ENCODE measurements around the gene PCNX2. TPM values are rescaled to one million over a fixed set of nuclear protein-coding genes. Genes with fewer than 3 reads are reported as not detected.

The PCNX2 gene
- total RNA-seq, 1 experiment from 2014 or later = 50.8 TPM

DNA sequence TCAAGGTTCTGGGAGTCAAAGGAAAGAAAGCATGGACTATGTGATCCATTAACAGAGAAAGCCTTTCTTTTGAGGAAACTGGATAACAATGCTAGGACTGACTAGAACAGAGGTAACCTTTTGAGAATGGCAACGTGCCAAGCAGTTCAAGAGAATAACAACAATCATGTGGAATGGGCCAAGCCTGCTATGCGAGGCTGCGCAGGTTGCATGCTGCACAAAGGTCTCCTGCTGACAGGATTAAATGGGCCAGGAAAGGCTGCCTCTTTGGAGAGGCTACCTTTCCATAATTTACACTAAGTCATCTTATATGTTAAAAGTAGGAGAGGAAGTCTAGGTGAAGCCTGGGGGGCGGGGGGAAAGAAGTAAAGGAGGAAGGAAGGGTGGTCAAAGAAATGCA lies 5.8 kb downstream of the PCNX2 start:
- POLR2A ChIA-PET = no interaction called here
- no peak for TF ChIP-seq CBFB (CRISPR knock-in tag; IDR thresholded peaks at IDR 0.05; ENCODE audit: low read depth)
- TF ChIP-seq, protein P1, sequence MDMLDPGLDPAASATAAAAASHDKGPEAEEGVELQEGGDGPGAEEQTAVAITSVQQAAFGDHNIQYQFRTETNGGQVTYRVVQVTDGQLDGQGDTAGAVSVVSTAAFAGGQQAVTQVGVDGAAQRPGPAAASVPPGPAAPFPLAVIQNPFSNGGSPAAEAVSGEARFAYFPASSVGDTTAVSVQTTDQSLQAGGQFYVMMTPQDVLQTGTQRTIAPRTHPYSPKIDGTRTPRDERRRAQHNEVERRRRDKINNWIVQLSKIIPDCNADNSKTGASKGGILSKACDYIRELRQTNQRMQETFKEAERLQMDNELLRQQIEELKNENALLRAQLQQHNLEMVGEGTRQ (CRISPR knock-in tag; IDR thresholded peaks at IDR 0.05) = no peak
- no peak for TF ChIP-seq ZNF416 (CRISPR knock-in tag; IDR thresholded peaks at IDR 0.05)
- TF ChIP-seq, protein P2, sequence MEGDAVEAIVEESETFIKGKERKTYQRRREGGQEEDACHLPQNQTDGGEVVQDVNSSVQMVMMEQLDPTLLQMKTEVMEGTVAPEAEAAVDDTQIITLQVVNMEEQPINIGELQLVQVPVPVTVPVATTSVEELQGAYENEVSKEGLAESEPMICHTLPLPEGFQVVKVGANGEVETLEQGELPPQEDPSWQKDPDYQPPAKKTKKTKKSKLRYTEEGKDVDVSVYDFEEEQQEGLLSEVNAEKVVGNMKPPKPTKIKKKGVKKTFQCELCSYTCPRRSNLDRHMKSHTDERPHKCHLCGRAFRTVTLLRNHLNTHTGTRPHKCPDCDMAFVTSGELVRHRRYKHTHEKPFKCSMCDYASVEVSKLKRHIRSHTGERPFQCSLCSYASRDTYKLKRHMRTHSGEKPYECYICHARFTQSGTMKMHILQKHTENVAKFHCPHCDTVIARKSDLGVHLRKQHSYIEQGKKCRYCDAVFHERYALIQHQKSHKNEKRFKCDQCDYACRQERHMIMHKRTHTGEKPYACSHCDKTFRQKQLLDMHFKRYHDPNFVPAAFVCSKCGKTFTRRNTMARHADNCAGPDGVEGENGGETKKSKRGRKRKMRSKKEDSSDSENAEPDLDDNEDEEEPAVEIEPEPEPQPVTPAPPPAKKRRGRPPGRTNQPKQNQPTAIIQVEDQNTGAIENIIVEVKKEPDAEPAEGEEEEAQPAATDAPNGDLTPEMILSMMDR (IDR thresholded peaks at IDR 0.05) = no peak
- no peak for TF ChIP-seq RORB (CRISPR knock-in tag; IDR thresholded peaks at IDR 0.05)
- TF ChIP-seq, protein P3, sequence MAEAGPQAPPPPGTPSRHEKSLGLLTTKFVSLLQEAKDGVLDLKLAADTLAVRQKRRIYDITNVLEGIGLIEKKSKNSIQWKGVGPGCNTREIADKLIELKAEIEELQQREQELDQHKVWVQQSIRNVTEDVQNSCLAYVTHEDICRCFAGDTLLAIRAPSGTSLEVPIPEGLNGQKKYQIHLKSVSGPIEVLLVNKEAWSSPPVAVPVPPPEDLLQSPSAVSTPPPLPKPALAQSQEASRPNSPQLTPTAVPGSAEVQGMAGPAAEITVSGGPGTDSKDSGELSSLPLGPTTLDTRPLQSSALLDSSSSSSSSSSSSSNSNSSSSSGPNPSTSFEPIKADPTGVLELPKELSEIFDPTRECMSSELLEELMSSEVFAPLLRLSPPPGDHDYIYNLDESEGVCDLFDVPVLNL (CRISPR knock-in tag; IDR thresholded peaks at IDR 0.05; ENCODE audit: borderline replicate concordance, low read depth) = no peak
- TF ChIP-seq GTF2I (CRISPR knock-in tag; conservative IDR thresholded peaks at IDR 0.05) = no peak
- peak; percentile 75; the same call in 1 of the 2 replicates for TF ChIP-seq ETV6 (CRISPR knock-in tag; IDR thresholded peaks at IDR 0.05)
- TF ChIP-seq ESRRA (CRISPR knock-in tag; IDR thresholded peaks at IDR 0.05; ENCODE audit: borderline replicate concordance) = 0 out of 2 replicates have a peak, but pooled peaks have one; percentile 27
- no peak; the same call in 1 of the 2 replicates for TF ChIP-seq MXD4 (CRISPR knock-in tag; IDR thresholded peaks at IDR 0.05; ENCODE audit: borderline replicate concordance)
- TF ChIP-seq TCF7 (CRISPR knock-in tag; IDR thresholded peaks at IDR 0.05; ENCODE audit: low read depth) = no peak
- no peak for TF ChIP-seq ZNF263 (CRISPR knock-in tag; IDR thresholded peaks at IDR 0.05; ENCODE audit: low read depth)
- TF ChIP-seq, protein P4, sequence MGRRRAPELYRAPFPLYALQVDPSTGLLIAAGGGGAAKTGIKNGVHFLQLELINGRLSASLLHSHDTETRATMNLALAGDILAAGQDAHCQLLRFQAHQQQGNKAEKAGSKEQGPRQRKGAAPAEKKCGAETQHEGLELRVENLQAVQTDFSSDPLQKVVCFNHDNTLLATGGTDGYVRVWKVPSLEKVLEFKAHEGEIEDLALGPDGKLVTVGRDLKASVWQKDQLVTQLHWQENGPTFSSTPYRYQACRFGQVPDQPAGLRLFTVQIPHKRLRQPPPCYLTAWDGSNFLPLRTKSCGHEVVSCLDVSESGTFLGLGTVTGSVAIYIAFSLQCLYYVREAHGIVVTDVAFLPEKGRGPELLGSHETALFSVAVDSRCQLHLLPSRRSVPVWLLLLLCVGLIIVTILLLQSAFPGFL (CRISPR knock-in tag; IDR thresholded peaks at IDR 0.05; ENCODE audit: borderline replicate concordance) = no peak
- no peak for TF ChIP-seq FOXP1 (CRISPR knock-in tag; IDR thresholded peaks at IDR 0.05; ENCODE audit: borderline replicate concordance)
- TF ChIP-seq EMX1 (CRISPR knock-in tag; IDR thresholded peaks at IDR 0.05) = no peak
- TF ChIP-seq, protein P5, sequence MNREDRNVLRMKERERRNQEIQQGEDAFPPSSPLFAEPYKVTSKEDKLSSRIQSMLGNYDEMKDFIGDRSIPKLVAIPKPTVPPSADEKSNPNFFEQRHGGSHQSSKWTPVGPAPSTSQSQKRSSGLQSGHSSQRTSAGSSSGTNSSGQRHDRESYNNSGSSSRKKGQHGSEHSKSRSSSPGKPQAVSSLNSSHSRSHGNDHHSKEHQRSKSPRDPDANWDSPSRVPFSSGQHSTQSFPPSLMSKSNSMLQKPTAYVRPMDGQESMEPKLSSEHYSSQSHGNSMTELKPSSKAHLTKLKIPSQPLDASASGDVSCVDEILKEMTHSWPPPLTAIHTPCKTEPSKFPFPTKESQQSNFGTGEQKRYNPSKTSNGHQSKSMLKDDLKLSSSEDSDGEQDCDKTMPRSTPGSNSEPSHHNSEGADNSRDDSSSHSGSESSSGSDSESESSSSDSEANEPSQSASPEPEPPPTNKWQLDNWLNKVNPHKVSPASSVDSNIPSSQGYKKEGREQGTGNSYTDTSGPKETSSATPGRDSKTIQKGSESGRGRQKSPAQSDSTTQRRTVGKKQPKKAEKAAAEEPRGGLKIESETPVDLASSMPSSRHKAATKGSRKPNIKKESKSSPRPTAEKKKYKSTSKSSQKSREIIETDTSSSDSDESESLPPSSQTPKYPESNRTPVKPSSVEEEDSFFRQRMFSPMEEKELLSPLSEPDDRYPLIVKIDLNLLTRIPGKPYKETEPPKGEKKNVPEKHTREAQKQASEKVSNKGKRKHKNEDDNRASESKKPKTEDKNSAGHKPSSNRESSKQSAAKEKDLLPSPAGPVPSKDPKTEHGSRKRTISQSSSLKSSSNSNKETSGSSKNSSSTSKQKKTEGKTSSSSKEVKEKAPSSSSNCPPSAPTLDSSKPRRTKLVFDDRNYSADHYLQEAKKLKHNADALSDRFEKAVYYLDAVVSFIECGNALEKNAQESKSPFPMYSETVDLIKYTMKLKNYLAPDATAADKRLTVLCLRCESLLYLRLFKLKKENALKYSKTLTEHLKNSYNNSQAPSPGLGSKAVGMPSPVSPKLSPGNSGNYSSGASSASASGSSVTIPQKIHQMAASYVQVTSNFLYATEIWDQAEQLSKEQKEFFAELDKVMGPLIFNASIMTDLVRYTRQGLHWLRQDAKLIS (CRISPR knock-in tag; IDR thresholded peaks at IDR 0.05; ENCODE audit: borderline replicate concordance) = no peak
- TF ChIP-seq JAZF1 (CRISPR knock-in tag; IDR thresholded peaks at IDR 0.05) = no peak
- 0 out of 2 replicates have a peak, but pooled peaks have one; percentile 4 for TF ChIP-seq NR3C1 (CRISPR knock-in tag; conservative IDR thresholded peaks at IDR 0.05; ENCODE audit: low read depth)
- no peak for TF ChIP-seq RELA (CRISPR knock-in tag; IDR thresholded peaks at IDR 0.05; ENCODE audit: borderline replicate concordance)
- TF ChIP-seq, protein P6, sequence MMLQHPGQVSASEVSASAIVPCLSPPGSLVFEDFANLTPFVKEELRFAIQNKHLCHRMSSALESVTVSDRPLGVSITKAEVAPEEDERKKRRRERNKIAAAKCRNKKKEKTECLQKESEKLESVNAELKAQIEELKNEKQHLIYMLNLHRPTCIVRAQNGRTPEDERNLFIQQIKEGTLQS (CRISPR knock-in tag; conservative IDR thresholded peaks at IDR 0.05) = no peak
- TF ChIP-seq, protein P7, sequence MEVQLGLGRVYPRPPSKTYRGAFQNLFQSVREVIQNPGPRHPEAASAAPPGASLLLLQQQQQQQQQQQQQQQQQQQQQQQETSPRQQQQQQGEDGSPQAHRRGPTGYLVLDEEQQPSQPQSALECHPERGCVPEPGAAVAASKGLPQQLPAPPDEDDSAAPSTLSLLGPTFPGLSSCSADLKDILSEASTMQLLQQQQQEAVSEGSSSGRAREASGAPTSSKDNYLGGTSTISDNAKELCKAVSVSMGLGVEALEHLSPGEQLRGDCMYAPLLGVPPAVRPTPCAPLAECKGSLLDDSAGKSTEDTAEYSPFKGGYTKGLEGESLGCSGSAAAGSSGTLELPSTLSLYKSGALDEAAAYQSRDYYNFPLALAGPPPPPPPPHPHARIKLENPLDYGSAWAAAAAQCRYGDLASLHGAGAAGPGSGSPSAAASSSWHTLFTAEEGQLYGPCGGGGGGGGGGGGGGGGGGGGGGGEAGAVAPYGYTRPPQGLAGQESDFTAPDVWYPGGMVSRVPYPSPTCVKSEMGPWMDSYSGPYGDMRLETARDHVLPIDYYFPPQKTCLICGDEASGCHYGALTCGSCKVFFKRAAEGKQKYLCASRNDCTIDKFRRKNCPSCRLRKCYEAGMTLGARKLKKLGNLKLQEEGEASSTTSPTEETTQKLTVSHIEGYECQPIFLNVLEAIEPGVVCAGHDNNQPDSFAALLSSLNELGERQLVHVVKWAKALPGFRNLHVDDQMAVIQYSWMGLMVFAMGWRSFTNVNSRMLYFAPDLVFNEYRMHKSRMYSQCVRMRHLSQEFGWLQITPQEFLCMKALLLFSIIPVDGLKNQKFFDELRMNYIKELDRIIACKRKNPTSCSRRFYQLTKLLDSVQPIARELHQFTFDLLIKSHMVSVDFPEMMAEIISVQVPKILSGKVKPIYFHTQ (CRISPR knock-in tag; IDR thresholded peaks at IDR 0.05) = no peak
- no peak for TF ChIP-seq MYBL2 (CRISPR knock-in tag; IDR thresholded peaks at IDR 0.05)
- no peak for TF ChIP-seq ZNF396 (CRISPR knock-in tag; IDR thresholded peaks at IDR 0.05; ENCODE audit: borderline replicate concordance)
- TF ChIP-seq NFYB (CRISPR knock-in tag; conservative IDR thresholded peaks at IDR 0.05; ENCODE audit: low read depth) = no peak
- TF ChIP-seq, protein P8, sequence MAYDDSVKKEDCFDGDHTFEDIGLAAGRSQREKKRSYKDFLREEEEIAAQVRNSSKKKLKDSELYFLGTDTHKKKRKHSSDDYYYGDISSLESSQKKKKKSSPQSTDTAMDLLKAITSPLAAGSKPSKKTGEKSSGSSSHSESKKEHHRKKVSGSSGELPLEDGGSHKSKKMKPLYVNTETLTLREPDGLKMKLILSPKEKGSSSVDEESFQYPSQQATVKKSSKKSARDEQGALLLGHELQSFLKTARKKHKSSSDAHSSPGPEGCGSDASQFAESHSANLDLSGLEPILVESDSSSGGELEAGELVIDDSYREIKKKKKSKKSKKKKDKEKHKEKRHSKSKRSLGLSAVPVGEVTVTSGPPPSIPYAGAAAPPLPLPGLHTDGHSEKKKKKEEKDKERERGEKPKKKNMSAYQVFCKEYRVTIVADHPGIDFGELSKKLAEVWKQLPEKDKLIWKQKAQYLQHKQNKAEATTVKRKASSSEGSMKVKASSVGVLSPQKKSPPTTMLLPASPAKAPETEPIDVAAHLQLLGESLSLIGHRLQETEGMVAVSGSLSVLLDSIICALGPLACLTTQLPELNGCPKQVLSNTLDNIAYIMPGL (CRISPR knock-in tag; IDR thresholded peaks at IDR 0.05) = no peak

More for the DNA sequence above, 5.8 kb downstream of the PCNX2 start:
- Mint-ChIP-seq H3K9me3 (peaks cover 6% of the 10 kb centered on the region; the same call in 1 of the 2 replicates), H3K4me3 (peak overlapping the region; percentile 29; the same call in 1 of the 2 replicates), H3K36me3 (peaks cover 30% of the 10 kb centered on the region), H3K27ac (peak overlapping the region; percentile 92), H3K27me3 (ENCODE audit: low read depth) (no peaks in the 10 kb centered on the region), H3K4me1 (peaks cover 79% of the 10 kb centered on the region)
- DNase-seq (ENCODE audit: low spot score) = peak; percentile 35
- CTCF ChIA-PET = no interaction called here
- ATAC-seq = peak; percentile 89

All from WTC11 (cell line).